Ishikawa (cell line): ENCODE results near the gene NUP205.

Experiments used
- CEBPB ChIP-seq: IDR thresholded peaks from 2 replicates; pipeline ENCODE4 v1.6.1; 2012
- CREB1 ChIP-seq: IDR thresholded peaks from 2 replicates; pipeline ENCODE4 v1.6.1; 2012; ENCODE audit warnings: low read depth
- EGR1 ChIP-seq: IDR thresholded peaks from 2 replicates; pipeline ENCODE4 v1.6.1; 2012
- EP300 ChIP-seq: IDR thresholded peaks from 2 replicates; pipeline ENCODE4 v1.6.1; 2012; ENCODE audit warnings: borderline replicate concordance
- FOXM1 ChIP-seq: IDR thresholded peaks from 2 replicates; pipeline ENCODE4 v1.6.1; 2012; ENCODE audit warnings: low read depth, borderline replicate concordance
- NFIC ChIP-seq: IDR thresholded peaks from 2 replicates; pipeline ENCODE4 v1.6.1; 2012
- RAD21 ChIP-seq: IDR thresholded peaks from 2 replicates; pipeline ENCODE4 v1.6.1; 2012; ENCODE audit warnings: low read depth
- TAF1 ChIP-seq: IDR thresholded peaks from 2 replicates; pipeline ENCODE4 v1.6.1; 2012; ENCODE audit warnings: low read depth, mild to moderate bottlenecking
- TCF12 ChIP-seq: IDR thresholded peaks from 2 replicates; pipeline ENCODE4 v1.6.1; 2012; ENCODE audit warnings: low read depth
- TEAD4 ChIP-seq: IDR thresholded peaks from 2 replicates; pipeline ENCODE4 v1.6.1; 2012
- YY1 ChIP-seq: IDR thresholded peaks from 2 replicates; pipeline ENCODE4 v1.6.1; 2012; ENCODE audit warnings: low read depth
- ZBTB7A ChIP-seq: IDR thresholded peaks from 2 replicates; pipeline ENCODE4 v1.6.1; 2012; ENCODE audit warnings: low read depth
- TF ChIP-seq, protein P1 (sequence below): IDR thresholded peaks from 2 replicates; pipeline ENCODE4 v1.6.1; 2012; ENCODE audit warnings: low read depth, mild to moderate bottlenecking
- TF ChIP-seq, protein P2 (sequence below): IDR thresholded peaks from 2 replicates; pipeline ENCODE4 v1.6.1; 2012
- TF ChIP-seq, protein P3 (sequence below): IDR thresholded peaks from 2 replicates; pipeline ENCODE4 v1.6.1; 2012

Gene NUP205

GRCh38 chr7:135510592-135511183 lies 47.0 kb upstream of the NUP205 start:
- TF ChIP-seq FOXM1 (no peak), TAF1 (no peak), NFIC (no peak), EP300 (no peak), TEAD4 (no peak), CEBPB (no peak), YY1 (no peak), ZBTB7A (no peak), TCF12 (no peak), RAD21 (no peak), EGR1 (no peak), CREB1 (no peak)
- TF ChIP-seq, protein P1, sequence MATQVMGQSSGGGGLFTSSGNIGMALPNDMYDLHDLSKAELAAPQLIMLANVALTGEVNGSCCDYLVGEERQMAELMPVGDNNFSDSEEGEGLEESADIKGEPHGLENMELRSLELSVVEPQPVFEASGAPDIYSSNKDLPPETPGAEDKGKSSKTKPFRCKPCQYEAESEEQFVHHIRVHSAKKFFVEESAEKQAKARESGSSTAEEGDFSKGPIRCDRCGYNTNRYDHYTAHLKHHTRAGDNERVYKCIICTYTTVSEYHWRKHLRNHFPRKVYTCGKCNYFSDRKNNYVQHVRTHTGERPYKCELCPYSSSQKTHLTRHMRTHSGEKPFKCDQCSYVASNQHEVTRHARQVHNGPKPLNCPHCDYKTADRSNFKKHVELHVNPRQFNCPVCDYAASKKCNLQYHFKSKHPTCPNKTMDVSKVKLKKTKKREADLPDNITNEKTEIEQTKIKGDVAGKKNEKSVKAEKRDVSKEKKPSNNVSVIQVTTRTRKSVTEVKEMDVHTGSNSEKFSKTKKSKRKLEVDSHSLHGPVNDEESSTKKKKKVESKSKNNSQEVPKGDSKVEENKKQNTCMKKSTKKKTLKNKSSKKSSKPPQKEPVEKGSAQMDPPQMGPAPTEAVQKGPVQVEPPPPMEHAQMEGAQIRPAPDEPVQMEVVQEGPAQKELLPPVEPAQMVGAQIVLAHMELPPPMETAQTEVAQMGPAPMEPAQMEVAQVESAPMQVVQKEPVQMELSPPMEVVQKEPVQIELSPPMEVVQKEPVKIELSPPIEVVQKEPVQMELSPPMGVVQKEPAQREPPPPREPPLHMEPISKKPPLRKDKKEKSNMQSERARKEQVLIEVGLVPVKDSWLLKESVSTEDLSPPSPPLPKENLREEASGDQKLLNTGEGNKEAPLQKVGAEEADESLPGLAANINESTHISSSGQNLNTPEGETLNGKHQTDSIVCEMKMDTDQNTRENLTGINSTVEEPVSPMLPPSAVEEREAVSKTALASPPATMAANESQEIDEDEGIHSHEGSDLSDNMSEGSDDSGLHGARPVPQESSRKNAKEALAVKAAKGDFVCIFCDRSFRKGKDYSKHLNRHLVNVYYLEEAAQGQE, result no peak
- TF ChIP-seq, protein P2, sequence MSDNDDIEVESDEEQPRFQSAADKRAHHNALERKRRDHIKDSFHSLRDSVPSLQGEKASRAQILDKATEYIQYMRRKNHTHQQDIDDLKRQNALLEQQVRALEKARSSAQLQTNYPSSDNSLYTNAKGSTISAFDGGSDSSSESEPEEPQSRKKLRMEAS, result no peak
- TF ChIP-seq, protein P3, sequence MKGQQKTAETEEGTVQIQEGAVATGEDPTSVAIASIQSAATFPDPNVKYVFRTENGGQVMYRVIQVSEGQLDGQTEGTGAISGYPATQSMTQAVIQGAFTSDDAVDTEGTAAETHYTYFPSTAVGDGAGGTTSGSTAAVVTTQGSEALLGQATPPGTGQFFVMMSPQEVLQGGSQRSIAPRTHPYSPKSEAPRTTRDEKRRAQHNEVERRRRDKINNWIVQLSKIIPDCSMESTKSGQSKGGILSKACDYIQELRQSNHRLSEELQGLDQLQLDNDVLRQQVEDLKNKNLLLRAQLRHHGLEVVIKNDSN, result no peak

GRCh38 chr7:135512135-135512887 lies 45.4 kb upstream of the NUP205 start:
- TF ChIP-seq, protein P1, result no peak
- no peak for TF ChIP-seq YY1
- TF ChIP-seq RAD21, result peak; percentile 72

GRCh38 chr7:135514856-135515255 lies 42.9 kb upstream of the NUP205 start:
- TF ChIP-seq, protein P3, result no peak
- TF ChIP-seq CEBPB (no peak), EGR1 (no peak), FOXM1 (no peak), ZBTB7A (no peak), TCF12 (no peak), NFIC (no peak), RAD21 (no peak), YY1 (no peak), EP300 (no peak), TEAD4 (no peak), TAF1 (no peak), CREB1 (no peak)
- TF ChIP-seq, protein P1, result no peak
- TF ChIP-seq, protein P2, result no peak

GRCh38 chr7:135517060-135517459 lies 40.7 kb upstream of the NUP205 start:
- no peak for TF ChIP-seq CEBPB
- no peak for TF ChIP-seq CREB1
- TF ChIP-seq, protein P2, result no peak
- no peak for TF ChIP-seq TCF12
- TF ChIP-seq RAD21, result no peak
- TF ChIP-seq EP300, result no peak
- no peak for TF ChIP-seq NFIC
- TF ChIP-seq, protein P1, result no peak
- no peak for TF ChIP-seq EGR1
- no peak for TF ChIP-seq TAF1
- TF ChIP-seq YY1, result no peak
- TF ChIP-seq ZBTB7A, result no peak
- TF ChIP-seq, protein P3, result no peak
- TF ChIP-seq TEAD4, result no peak
- TF ChIP-seq FOXM1, result no peak
